Measurements from ENCODE around the gene SYTL3. TPM values are rescaled to one million over a fixed set of nuclear protein-coding genes. Genes with fewer than 3 reads are reported as not detected.
"Not testable (repeated sequence)": the region's sequence is repeated elsewhere in the genome, so short reads cannot be mapped to it uniquely, and the experiment has no call there.

SYTL3 gene
- total RNA-seq, 2 experiments from 2014 or later: 97.8 to 101 TPM

DNA sequence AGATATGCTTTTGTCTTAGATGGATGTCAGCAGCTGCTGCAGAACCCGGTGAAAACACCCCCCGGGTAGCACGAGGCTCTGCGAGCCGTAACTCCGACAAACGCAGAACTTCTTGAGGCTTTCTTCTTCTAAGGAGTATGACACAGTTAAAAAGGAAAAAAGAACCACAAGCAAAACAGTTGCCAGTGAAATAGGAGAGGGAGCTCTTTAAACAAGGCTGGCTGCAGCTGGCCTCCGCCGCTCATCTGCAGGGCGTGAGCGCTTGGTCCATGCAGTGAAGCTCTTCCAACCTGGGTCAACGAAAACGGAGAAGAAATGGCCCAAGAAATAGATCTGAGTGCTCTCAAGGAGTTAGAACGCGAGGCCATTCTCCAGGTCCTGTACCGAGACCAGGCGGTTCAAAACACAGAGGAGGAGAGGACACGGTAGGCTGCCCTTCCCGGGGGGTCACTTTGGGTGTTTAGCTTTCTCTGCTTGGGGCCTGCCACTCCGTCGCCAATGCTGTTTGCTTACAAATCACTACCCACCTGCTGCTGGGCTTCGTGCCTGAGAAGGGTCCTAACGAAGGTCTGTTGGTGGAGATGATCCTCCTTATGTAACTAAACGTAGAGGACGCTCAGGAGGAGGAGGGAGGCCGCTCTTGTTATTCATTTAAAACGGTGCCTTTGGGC lies 13.2 kb downstream of the SYTL3 start:
- H3K27me3 Mint-ChIP-seq: no peaks in the 10 kb centered on the region
- H3K36me3 Mint-ChIP-seq: peaks cover 68% of the 10 kb centered on the region
- no peaks in the 10 kb centered on the region for H3K9me3 Mint-ChIP-seq
- H3K27ac Mint-ChIP-seq: peak overlapping the region; percentile 70
- H3K4me3 Mint-ChIP-seq: peak overlapping the region; percentile 61
- H3K4me1 Mint-ChIP-seq: peaks cover 36% of the 10 kb centered on the region
- no peak for DNase-seq

GRCh38 chr6:158663625-158664165 lies 13.8 kb downstream of the SYTL3 start:
- peak overlapping the region; percentile 29 for H3K27ac Mint-ChIP-seq
- H3K27me3 Mint-ChIP-seq: no peaks in the 10 kb centered on the region
- H3K4me3 Mint-ChIP-seq: peak overlapping the region; percentile 61
- peaks cover 69% of the 10 kb centered on the region for H3K36me3 Mint-ChIP-seq
- H3K9me3 Mint-ChIP-seq: no peaks in the 10 kb centered on the region
- no peak for DNase-seq
- peaks cover 36% of the 10 kb centered on the region for H3K4me1 Mint-ChIP-seq

- no peaks in the 10 kb centered on the region for H3K9me3 Mint-ChIP-seq
Measured at GRCh38 chr6:158665332-158665731, 15.5 kb downstream of the SYTL3 start.

DNA sequence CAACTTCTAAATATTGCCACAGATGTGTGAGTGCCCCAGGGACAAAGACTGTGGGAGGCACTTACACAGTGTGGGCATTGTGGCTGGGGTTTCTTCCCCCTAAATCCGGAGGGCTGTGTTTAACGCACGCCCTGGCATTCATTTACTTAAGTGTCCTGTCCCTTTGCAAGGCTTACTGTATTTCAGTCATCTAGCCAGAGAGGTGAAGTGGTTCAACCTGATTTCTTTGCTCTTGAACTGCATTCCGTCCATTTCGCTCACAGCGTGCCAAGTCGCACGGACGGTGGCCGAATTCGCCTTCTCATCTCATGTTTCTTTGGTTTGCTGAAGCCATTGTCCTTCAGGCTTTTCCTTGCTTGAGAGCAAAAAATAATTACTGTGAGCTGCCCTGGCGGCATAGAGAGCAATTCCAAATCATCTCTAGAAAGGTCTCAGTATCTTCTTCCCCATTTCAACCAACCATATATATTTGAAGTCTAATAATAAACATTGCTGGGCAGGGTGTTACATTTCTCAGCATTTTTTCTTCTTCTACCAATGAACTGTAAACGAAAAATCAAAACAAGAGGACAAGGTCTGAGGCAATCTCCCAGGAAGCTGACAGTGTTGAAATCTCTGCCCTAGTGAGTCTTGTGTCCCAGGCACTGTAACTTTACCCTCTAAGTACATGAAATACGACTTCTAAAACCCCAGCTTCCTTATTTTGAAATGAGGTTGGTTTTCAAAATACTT lies 16.9 kb downstream of the SYTL3 start:
- Mint-ChIP-seq H3K36me3 (peaks cover 58% of the 10 kb centered on the region), H3K27me3 (no peaks in the 10 kb centered on the region), H3K4me3 (no peak overlapping the region), H3K9me3 (no peaks in the 10 kb centered on the region), H3K4me1 (peaks cover 19% of the 10 kb centered on the region), H3K27ac (no peak overlapping the region)
- no peak for DNase-seq

More at GRCh38 chr6:158665332-158665731, 15.5 kb downstream of the SYTL3 start:
- H3K36me3 Mint-ChIP-seq: peaks cover 67% of the 10 kb centered on the region
- DNase-seq: no peak
- H3K27ac Mint-ChIP-seq: peak overlapping the region; percentile 25
- H3K27me3 Mint-ChIP-seq: no peaks in the 10 kb centered on the region
- peaks cover 24% of the 10 kb centered on the region for H3K4me1 Mint-ChIP-seq
- H3K4me3 Mint-ChIP-seq: no peak overlapping the region

DNA sequence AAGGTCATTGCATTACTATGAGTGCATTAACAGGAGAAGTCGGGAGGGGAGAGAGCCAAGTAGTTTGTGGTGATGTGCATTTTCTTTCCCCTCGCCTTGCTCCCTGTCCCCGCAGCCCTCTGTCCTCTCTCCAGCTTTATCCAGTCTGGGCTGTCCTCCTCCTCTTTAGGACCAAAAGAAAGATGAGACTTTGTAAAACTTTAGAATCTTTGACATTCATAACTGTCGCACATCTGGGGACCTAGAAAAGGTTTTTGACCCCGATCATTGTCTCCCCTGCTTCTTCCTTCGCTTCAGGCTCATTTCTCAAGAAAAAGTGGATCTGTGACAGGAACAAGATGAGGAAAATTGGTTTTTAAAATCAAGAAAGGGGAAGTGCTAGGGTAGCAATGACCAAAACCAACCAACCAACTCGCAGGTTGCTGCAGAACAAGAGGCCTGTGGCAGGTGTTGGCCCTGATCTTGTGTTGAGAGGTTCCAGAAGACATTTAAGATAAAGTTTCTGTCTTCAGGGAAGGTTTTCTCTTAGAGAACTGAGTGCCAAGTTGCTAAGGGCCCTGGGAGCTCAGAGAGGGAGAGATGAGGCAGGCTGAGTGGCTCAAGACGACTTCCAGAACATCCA lies 17.6 kb downstream of the SYTL3 start:
- Mint-ChIP-seq H3K36me3 (peaks cover 53% of the 10 kb centered on the region), H3K4me3 (no peak overlapping the region), H3K27me3 (no peaks in the 10 kb centered on the region), H3K9me3 (no peaks in the 10 kb centered on the region), H3K27ac (no peak overlapping the region), H3K4me1 (peaks cover 15% of the 10 kb centered on the region)
- no peak for DNase-seq

GRCh38 chr6:158668707-158669103 lies 18.9 kb downstream of the SYTL3 start:
- peaks cover 8% of the 10 kb centered on the region for H3K4me1 Mint-ChIP-seq
- no peak overlapping the region for H3K4me3 Mint-ChIP-seq
- DNase-seq: no peak
- H3K27ac Mint-ChIP-seq: no peak overlapping the region
- peaks cover 46% of the 10 kb centered on the region for H3K36me3 Mint-ChIP-seq
- H3K27me3 Mint-ChIP-seq: no peaks in the 10 kb centered on the region
- no peaks in the 10 kb centered on the region for H3K9me3 Mint-ChIP-seq

GRCh38 chr6:158669145-158670035 lies 19.5 kb downstream of the SYTL3 start:
- Mint-ChIP-seq H3K36me3 (peaks cover 45% of the 10 kb centered on the region), H3K27ac (no peak overlapping the region), H3K9me3 (no peaks in the 10 kb centered on the region), H3K4me3 (no peak overlapping the region), H3K4me1 (peaks cover 6% of the 10 kb centered on the region), H3K27me3 (no peaks in the 10 kb centered on the region)
- DNase-seq: no peak

DNA sequence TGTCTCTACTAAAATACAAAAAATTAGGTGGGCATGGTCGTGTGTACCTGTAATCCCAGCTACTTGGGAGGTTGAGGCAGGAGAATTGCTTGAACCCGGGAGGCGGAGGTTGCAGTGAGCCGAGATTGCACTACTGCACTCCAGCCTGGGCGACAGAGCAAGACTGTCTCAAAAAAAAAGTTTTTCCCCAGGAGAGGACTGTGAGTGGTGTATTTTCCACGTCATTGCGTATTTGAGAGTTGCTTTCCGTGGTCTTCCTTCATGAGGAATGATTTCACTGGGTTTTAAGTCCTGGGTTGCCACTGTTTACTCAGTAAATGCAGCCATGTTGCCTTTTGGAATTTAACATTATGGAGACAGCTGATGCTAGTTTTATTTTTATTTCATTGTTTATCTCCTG lies 22.3 kb downstream of the SYTL3 start:
- not testable (repeated sequence) for H3K4me3 Mint-ChIP-seq, H3K9me3 Mint-ChIP-seq, DNase-seq, H3K4me1 Mint-ChIP-seq, H3K27me3 Mint-ChIP-seq, H3K27ac Mint-ChIP-seq
- peaks cover 50% of the 10 kb centered on the region for H3K36me3 Mint-ChIP-seq

DNA sequence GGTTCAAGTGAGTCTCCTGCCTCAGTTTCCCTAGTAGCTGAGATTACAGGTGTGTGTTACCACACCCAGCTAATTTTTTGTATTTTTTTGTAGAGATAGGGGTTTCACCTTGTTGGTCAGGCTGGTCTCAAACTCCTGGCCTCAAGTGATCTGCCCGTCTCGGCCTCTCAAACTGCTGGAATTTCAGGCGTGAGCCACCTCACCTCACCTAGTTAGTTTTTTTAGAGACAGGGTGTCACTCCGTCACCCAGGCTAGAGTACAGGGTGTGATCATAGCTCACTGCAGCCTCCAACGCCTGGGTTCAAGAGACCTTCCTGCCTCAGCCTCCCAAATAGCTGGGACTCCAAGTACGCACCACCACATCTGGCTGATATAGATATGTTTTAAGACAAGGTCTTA lies 22.9 kb downstream of the SYTL3 start:
- Mint-ChIP-seq H3K27ac (no peak overlapping the region), H3K4me1 (no peaks in the 10 kb centered on the region), H3K36me3 (peaks cover 49% of the 10 kb centered on the region), H3K4me3 (no peak overlapping the region), H3K27me3 (no peaks in the 10 kb centered on the region), H3K9me3 (no peaks in the 10 kb centered on the region)
- no peak for DNase-seq

GRCh38 chr6:158674342-158675131 lies 24.7 kb downstream of the SYTL3 start:
- Mint-ChIP-seq H3K9me3 (no peaks in the 10 kb centered on the region), H3K4me3 (no peak overlapping the region), H3K36me3 (peaks cover 52% of the 10 kb centered on the region), H3K27me3 (no peaks in the 10 kb centered on the region), H3K4me1 (peaks cover 10% of the 10 kb centered on the region), H3K27ac (no peak overlapping the region)
- DNase-seq: no peak

DNA sequence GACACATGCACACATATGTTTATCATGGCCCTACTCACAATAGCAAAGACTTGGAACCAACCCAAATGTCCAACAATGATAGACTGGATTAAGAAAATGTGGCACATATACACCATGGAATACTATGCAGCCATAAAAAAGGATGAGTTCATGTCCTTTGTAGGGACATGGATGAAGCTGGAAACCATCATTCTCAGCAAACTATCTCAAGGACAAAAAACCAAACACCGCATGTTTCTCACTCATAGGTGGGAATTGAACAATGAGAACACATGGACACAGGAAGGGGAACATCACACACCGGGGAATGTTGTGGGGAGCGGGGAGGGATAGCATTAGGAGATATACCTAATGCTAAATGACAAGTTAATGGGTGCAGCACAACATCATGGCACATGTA lies 27.2 kb downstream of the SYTL3 start:
- not testable (repeated sequence) for H3K4me3 Mint-ChIP-seq, H3K27ac Mint-ChIP-seq, H3K27me3 Mint-ChIP-seq, H3K4me1 Mint-ChIP-seq, DNase-seq, H3K9me3 Mint-ChIP-seq
- H3K36me3 Mint-ChIP-seq: peaks cover 65% of the 10 kb centered on the region

GRCh38 chr6:158677906-158678578 lies 28.2 kb downstream of the SYTL3 start:
- Mint-ChIP-seq H3K4me3 (no peak overlapping the region), H3K36me3 (peaks cover 70% of the 10 kb centered on the region), H3K27ac (no peak overlapping the region), H3K9me3 (no peaks in the 10 kb centered on the region), H3K27me3 (no peaks in the 10 kb centered on the region), H3K4me1 (peaks cover 10% of the 10 kb centered on the region)
- DNase-seq: no peak

DNA sequence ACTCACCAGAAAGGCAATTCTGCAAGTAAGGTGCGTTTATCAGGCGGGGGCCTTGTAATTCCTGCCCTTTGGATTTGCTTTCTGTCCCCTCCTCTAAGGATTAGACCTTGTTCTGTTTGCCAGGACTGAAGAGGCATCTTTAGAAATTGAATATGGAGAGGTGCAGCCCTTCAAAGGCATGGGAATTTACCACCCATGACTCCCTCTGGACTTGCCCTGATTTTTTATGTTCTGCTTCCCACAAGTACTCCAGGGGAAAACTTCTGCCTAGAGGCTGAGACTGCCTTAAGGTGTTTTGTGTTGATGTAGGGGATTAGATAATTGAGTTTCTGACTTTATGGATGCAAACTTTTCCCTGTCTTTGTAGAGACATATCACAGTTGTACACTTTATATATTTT lies 30.2 kb downstream of the SYTL3 start:
- H3K4me1 Mint-ChIP-seq: peaks cover 24% of the 10 kb centered on the region
- H3K36me3 Mint-ChIP-seq: peaks cover 74% of the 10 kb centered on the region
- no peaks in the 10 kb centered on the region for H3K9me3 Mint-ChIP-seq
- no peak for DNase-seq
- no peak overlapping the region for H3K27ac Mint-ChIP-seq
- no peak overlapping the region for H3K4me3 Mint-ChIP-seq
- H3K27me3 Mint-ChIP-seq: no peaks in the 10 kb centered on the region
